ELF-1 (cell line): ENCODE results near the gene TTC6.
A peak's percentile ranks its signal among the peaks of the same experiment; 100 is the strongest.

ENCODE experiments used
- DNase-seq: peaks from one replicate; pipeline ENCODE4 v3.0.0-alpha.2; 2016; ENCODE audit warnings: low read depth, low spot score

The TTC6 gene

GRCh38 chr14:37597914-37598746 is 2.7 kb downstream of the TTC6 start:
- DNase-seq: no peak

DNA sequence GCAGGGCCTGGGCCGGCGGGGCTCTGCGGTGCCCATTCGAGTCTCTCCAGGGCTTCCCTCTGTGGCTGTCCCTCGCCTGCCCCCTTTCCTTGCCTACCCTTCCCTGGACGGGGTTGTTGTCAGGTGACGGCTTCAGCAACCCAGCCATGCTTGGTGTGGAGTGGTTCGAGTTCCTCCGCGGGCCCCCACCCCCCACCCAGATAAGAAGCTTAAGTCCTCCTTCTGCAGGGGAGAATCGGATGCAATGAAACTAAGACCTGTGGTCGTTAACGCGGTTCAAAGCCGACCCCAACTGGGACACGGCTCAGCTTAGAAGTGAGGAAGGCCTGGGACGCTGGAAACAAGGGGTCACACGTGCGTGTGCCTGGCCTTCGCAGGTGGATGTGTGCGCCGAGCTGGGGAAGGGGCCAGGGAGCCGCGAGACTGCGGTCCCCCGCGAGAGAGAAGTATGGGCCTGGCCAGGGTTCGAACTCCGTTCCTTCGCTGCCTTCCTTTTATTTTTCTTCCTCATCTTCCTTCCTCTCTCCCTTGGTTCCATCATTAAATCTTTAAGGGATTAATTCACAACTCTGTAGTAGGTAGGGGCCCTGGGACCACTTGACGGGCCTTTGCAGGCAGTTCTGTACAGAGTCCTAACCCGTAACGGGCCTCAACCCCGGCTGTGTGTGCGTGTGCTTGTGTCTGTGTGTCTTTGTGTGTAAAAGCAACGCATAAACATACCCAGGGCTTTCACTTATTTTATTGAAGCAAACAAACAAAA is 3.5 kb downstream of the TTC6 start:
- no peak for DNase-seq

DNA sequence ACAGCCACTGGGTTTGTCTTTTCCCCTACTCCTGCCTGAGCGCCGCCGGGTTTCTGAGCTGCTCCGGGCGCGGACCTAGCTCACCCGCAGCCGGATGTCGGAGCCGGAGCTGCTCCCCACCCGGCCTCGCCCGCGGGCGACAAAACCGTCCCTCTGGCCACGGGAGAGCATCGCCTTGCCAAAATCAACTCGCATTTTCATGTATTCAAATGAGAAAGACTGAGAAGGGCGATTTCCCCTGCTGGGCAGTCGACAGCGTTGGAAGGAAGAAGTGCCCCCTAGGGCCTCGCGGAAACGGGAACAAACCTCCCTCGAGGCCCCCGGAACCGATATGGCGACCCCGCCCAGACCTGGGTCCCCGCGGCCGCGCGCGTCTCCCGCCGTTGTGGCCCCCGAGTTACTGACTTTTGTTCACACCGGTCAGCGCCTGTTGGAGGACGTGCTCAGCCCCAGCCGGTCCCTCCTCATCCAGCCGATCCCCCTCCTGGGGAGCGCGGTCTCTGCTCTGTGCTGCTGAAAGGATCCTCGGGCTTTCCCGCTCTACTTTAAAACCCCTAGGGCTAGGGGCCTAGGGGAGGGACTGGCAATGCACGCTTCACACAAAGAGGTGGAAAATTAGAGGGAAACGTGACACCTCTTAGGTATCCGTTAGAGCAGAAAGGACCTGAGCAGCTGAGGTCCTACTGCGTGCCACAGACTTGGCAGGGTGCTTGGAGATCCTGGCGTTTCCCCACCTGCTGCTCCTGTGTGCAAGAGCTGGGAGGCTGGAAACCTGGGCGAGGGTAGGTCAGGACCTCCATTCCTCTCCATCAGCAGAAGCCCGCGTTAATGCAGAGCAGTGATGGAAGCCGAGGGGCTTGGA is 4.3 kb downstream of the TTC6 start:
- peak; percentile 71 for DNase-seq

GRCh38 chr14:37600880-37601741 is 5.7 kb downstream of the TTC6 start:
- DNase-seq: no peak

DNA sequence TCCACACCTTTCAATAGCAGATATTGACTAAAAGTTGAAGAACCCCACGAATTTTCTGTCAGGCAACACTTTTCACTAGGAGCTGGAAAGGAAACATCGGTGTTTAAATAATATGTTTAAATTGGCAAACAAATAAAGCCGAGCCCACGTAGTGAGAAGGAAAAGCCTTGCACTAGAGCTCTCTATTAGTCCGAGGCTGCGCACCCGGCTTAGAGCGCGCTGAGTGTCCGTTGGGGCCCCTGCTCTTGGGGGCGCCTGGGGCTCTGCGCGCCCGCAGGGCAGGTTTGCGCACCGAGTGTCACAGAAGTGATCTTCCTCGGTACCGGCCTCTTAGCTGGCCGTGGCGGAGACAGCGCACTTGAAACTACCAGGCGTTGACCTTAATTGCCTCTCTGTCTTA is 6.4 kb downstream of the TTC6 start:
- no peak for DNase-seq

- no peak for DNase-seq
These were observed 7.4 kb downstream of the TTC6 start for GRCh38 chr14:37602605-37603453.

DNA sequence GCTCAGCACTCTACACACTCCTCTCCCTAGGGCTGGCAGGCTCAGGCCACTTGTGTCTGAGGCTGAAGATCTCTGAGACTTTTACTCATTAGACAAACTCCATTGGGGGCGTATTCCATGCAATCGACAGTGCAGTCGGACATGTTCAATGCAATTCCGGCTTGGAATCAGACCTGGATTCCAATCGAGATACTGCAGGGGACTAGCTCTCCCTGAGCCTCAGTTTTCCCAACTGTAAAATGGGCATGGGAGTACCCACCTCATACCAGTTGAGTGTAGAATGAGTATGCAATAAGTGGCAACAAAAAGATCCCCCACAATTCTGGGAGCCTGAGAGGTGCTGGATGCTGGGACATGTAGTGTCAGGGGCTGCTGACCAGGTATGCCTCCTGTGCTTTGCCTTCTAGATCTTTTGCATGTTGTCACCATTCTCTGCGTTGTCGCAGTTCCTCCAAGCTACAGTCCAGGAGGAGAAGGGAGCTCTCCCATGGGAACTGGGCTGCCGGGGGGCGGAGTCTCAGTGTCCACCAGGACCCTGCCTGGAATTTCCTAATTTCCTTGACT is 8.3 kb downstream of the TTC6 start:
- no peak for DNase-seq

DNA sequence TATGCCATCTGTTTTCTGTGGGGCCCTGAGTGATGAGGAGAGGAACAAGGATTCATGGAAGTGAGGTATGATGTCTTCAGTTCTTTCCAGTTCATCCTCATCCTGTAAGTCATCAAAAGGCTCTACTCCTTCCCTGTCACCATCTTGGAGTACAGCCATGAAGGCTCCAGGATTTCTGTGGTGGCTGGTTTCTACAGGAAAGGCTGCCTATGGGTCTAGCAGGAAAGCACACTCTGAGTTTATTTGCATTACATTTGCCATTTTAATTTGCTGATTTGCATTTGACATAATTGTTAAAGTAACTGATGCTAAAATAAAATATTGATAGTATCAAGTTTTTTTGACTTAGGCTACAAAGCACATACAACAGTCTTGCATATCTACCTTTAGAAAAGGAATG is 11.2 kb downstream of the TTC6 start:
- no peak for DNase-seq

DNA sequence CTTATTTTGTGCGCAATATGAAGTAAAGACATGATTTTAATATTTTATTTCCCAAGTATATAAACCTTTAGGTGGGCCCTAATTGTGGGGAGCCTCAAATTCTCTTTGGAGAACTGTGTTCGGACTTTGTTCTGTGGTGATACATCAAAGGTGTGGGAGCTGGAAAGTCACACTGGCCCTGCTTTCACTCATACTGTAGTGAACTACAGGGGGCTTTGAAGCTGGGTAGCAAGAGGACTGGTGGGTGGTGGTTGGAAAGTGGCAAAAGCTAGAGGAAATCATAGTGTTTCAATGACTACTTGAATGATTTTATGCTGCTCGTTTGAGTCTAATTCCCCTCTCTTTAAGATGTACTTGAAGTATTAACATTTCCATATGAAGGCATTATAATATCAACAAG is 13.2 kb downstream of the TTC6 start:
- DNase-seq: no peak

GRCh38 chr14:37610945-37611523 is 15.6 kb downstream of the TTC6 start:
- no peak for DNase-seq

GRCh38 chr14:37615582-37616289 is 20.3 kb downstream of the TTC6 start:
- DNase-seq: no peak

GRCh38 chr14:37616853-37617252 is 21.4 kb downstream of the TTC6 start:
- no peak for DNase-seq

GRCh38 chr14:37617864-37618365 is 22.5 kb downstream of the TTC6 start:
- no peak for DNase-seq

DNA sequence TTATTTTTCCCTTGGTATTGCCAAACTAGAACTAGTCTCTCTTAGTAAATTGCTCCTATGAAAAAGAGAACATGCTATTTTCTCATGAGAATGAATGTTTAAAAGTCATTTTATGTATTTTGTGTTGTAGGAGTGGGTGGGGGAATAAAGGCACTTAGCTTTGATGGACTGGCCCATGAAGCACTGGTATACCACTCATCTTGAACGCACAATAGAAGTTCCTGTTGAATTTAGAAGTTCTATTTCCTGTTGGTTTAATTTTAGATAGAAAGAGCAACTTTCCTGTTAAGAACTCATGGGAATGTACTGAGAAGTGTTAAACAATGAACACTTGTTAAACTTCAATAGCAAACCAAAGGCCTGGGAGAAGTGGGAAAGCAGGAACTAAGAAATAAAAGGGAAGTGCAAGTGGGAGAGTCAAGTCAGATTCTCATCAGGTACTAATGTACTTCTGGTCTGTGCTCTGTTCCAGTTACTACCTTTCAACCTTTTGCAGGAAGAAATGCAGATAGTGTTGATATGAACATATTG is 23.1 kb downstream of the TTC6 start:
- no peak for DNase-seq

DNA sequence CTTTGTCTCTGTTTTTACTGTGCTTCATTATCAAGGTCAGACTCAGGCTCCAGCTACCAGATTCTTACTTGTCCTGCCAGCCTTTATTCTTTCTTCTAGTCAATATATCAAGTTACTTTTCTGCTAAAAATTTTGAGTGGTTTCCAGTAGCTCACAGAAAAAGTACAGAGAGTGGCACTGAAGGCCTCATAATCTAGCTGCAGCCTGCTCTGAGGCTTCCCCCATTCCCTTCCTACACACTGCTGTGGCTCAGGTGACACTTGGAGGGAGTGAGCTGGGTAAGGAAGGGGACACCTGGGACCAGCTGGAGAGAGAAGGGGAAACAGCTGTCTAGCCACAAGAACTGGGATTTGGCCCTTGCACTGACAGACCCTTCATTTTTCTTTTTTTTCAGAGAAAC is 25.4 kb downstream of the TTC6 start:
- DNase-seq: no peak

DNA sequence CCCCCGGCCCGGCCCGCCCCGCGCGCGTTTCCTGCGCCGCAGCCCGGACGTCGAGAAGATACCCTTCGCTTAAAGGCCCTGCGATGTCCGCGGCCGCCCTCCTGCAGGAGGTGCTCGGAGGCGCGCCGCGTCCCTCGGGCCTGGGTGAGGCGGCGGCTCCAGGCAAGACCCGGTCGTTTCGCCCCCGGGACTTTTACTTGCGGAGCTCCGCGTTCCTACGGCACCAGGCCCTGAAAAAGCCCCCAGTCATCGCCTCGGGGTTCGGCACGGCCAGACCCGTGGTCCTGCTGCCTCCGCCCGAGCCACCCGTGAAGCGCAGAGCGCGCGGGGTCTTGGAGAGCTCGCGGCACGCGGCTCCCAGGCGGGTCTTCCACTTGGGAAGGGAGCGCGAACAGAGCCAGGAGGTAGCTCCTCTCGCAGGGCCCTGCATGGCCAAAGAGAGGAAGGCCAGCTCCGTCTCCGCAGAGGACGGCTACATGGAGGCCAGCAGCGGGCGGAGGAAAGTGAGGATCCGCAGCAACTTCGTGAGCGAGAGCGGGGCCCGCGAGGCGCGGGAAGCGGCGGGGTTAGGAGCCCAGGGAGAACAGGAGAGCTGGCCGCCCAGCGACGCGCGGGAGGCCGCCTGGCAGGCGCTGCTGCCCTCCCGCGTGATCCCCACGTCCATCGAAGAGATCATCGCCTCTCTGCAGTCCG is 26.9 kb downstream of the TTC6 start:
- peak; percentile 65 for DNase-seq

DNA sequence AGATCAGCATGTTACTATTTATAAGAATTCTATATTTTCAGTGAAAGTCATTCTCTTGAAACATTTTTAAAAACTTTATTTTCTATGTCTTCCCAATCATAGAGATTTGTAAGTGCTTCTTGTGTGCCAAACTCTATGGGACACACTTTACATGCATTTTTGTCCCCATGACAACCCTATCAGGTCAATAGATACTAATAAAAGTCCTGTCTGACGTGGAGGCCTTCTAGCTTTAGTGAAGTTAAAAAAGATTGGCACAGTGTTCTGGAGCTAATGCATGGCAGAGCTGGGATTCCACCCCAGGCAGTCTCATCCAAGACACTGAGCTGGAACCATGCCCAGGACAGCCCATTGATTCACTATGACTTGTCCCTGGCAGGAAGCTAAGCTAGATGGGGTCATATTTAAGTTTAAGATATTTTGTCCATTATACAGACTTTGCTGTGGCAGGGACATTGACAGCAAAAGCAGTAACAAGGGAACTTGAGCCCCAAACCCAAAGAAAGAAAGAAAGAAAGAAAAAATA is 28.1 kb downstream of the TTC6 start:
- no peak for DNase-seq

GRCh38 chr14:37623971-37624370 is 28.5 kb downstream of the TTC6 start:
- DNase-seq: no peak
